Activated CD4-positive, alpha-beta T cell treated with anti-CD3 and anti-CD28 coated beads for 36 hours (primary cell): ENCODE results near the gene LEMD2. TPM values are rescaled to one million over a fixed set of nuclear protein-coding genes. Genes with fewer than 3 reads are reported as not detected.
A peak's percentile ranks its signal among the peaks of the same experiment; 100 is the strongest.

Source experiments
- ATAC-seq: fragments of 200-7000 bp; cut with Tn5 transposase; one replicate; pipeline ENCODE4 v1.10.0; 2021; ENCODE audit warnings: mild to moderate bottlenecking, moderate library complexity
- CTCF ChIA-PET: fragments of 350-600 bp; sonication (Branson Sonifier 250); formaldehyde crosslinking; loops from one replicate; lab custom pipeline; 2021; ENCODE audit warnings: antibody characterized with exemption; lab: Charles Lee
- POLR2A ChIA-PET: fragments of 350-600 bp; sonication (Branson Sonifier 250); formaldehyde crosslinking; loops from one replicate; lab custom pipeline; 2021; ENCODE audit warnings: antibody characterized with exemption, inconsistent platforms; lab: Charles Lee
- DNase-seq: peaks from one replicate; pipeline ENCODE4 v3.0.0-alpha.2; 2020
- H3K27ac Mint-ChIP-seq: one replicate; pipeline ENCODE4 v1.8.0; 2021; ENCODE audit warnings: mixed read lengths
- H3K27me3 Mint-ChIP-seq: one replicate; pipeline ENCODE4 v1.8.0; 2021; ENCODE audit warnings: mixed read lengths
- H3K36me3 Mint-ChIP-seq: one replicate; pipeline ENCODE4 v1.8.0; 2021; ENCODE audit warnings: low read depth, mixed read lengths
- H3K4me1 Mint-ChIP-seq: one replicate; pipeline ENCODE4 v1.8.0; 2021; ENCODE audit warnings: mixed read lengths
- H3K4me3 Mint-ChIP-seq: one replicate; pipeline ENCODE4 v1.8.0; 2021; ENCODE audit warnings: mild to moderate bottlenecking, moderate library complexity, mixed read lengths
- H3K9me3 Mint-ChIP-seq: one replicate; pipeline ENCODE4 v1.8.0; 2021; ENCODE audit warnings: low read depth, mixed read lengths
- intact Hi-C, 2 experiments: fragments of 100-400 bp; cut with DNase I in 1 of 2; cut with micrococcal nuclease in 1 of 2; formaldehyde crosslinking; loops; one replicate each; pipeline versions ENCODE4 v1.14.2 to v1.15.1; 2022 to 2024; cut with DNase I, micrococcal nuclease
- total RNA-seq, 2 experiments: library from RNA; stranded (reverse); gene quantifications; one replicate each; pipeline ENCODE4 v1.2.3, GENCODE V29; 2021

Gene LEMD2
- total RNA-seq, 2 experiments from 2014 or later = 55.2 to 61.5 TPM

GRCh38 chr6:33762713-33763112 is 26.2 kb downstream of the LEMD2 start:
- ATAC-seq (no peak), DNase-seq (no peak)
- Mint-ChIP-seq H3K27me3 (no peaks in the 10 kb centered on the region), H3K27ac (no peak overlapping the region), H3K9me3 (no peaks in the 10 kb centered on the region), H3K4me3 (no peak overlapping the region), H3K4me1 (no peaks in the 10 kb centered on the region), H3K36me3 (no peaks in the 10 kb centered on the region)
- ChIA-PET CTCF (interaction anchor here (1.4 to 2.8 kb wide), 2 partner anchors 9 to 11 kb away, joined by 3 to 14 read pairs; no protein-coding TSS in a partner anchor), POLR2A (no interaction called here)
- intact Hi-C loops = loop anchor here in 1 of 2 experiments (1.0 to 5.0 kb wide), 3 partner anchors 18 to 175 kb away; partner anchors contain the start of gene UQCC2

GRCh38 chr6:33761922-33762629 is 26.9 kb downstream of the LEMD2 start:
- Mint-ChIP-seq H3K9me3 (no peaks in the 10 kb centered on the region), H3K27me3 (no peaks in the 10 kb centered on the region), H3K4me1 (no peaks in the 10 kb centered on the region), H3K4me3 (no peak overlapping the region), H3K36me3 (no peaks in the 10 kb centered on the region), H3K27ac (no peak overlapping the region)
- intact Hi-C loops = loop anchor here in 1 of 2 experiments (1.0 to 5.0 kb wide), 3 partner anchors 18 to 175 kb away; partner anchors contain the start of gene UQCC2
- peak; percentile 75 for DNase-seq
- ATAC-seq = peak; percentile 85
- ChIA-PET CTCF (interaction anchor here (1.4 to 2.8 kb wide), 3 partner anchors 7 to 10 kb away, joined by 3 to 14 read pairs (median 6); no protein-coding TSS in a partner anchor), POLR2A (no interaction called here)

GRCh38 chr6:33761581-33761921 is 27.4 kb downstream of the LEMD2 start:
- H3K4me1 Mint-ChIP-seq = no peaks in the 10 kb centered on the region
- DNase-seq = no peak
- no peaks in the 10 kb centered on the region for H3K36me3 Mint-ChIP-seq
- POLR2A ChIA-PET = no interaction called here
- CTCF ChIA-PET = interaction anchor here (1.4 to 2.8 kb wide), 3 partner anchors 8 to 10 kb away, joined by 3 to 14 read pairs (median 6); no protein-coding TSS in a partner anchor
- H3K27ac Mint-ChIP-seq = no peak overlapping the region
- no peak overlapping the region for H3K4me3 Mint-ChIP-seq
- no peak for ATAC-seq
- intact Hi-C loops = loop anchor here in 1 of 2 experiments (5.0 kb wide), 1 partner anchor 174 kb away; no protein-coding TSS in a partner anchor
- no peaks in the 10 kb centered on the region for H3K27me3 Mint-ChIP-seq
- H3K9me3 Mint-ChIP-seq = no peaks in the 10 kb centered on the region

- H3K9me3 Mint-ChIP-seq = no peaks in the 10 kb centered on the region
- POLR2A ChIA-PET = no interaction called here
- H3K4me3 Mint-ChIP-seq = no peak overlapping the region
- no peaks in the 10 kb centered on the region for H3K4me1 Mint-ChIP-seq
- no peaks in the 10 kb centered on the region for H3K36me3 Mint-ChIP-seq
- ATAC-seq = no peak
- H3K27me3 Mint-ChIP-seq = no peaks in the 10 kb centered on the region
- no peak overlapping the region for H3K27ac Mint-ChIP-seq
- intact Hi-C loops = loop anchor here in 1 of 2 experiments (5.0 kb wide), 1 partner anchor 173 kb away; no protein-coding TSS in a partner anchor
- no peak for DNase-seq
- CTCF ChIA-PET = interaction anchor here (0.6 to 2.8 kb wide), 7 partner anchors 12 to 1435 kb away, joined by 3 to 14 read pairs (median 4); partner anchors contain the start of gene UQCC2
Measured at GRCh38 chr6:33759887-33760629, 28.9 kb downstream of the LEMD2 start.

GRCh38 chr6:33758815-33759216 is 30.1 kb downstream of the LEMD2 start:
- Mint-ChIP-seq H3K36me3 (no peaks in the 10 kb centered on the region), H3K4me1 (no peaks in the 10 kb centered on the region), H3K4me3 (no peak overlapping the region), H3K27me3 (no peaks in the 10 kb centered on the region), H3K9me3 (no peaks in the 10 kb centered on the region), H3K27ac (no peak overlapping the region)
- ChIA-PET CTCF (interaction anchor here (0.6 kb wide), 1 partner anchor 50 kb away, joined by 3 read pairs; no protein-coding TSS in a partner anchor), POLR2A (no interaction called here)
- DNase-seq = no peak
- intact Hi-C loops = no loop called here
- ATAC-seq = no peak

GRCh38 chr6:33757906-33758305 is 31.0 kb downstream of the LEMD2 start:
- no peak overlapping the region for H3K4me3 Mint-ChIP-seq
- DNase-seq (no peak), ATAC-seq (no peak)
- H3K9me3 Mint-ChIP-seq = no peaks in the 10 kb centered on the region
- ChIA-PET POLR2A (no interaction called here), CTCF (no interaction called here)
- no peaks in the 10 kb centered on the region for H3K36me3 Mint-ChIP-seq
- no peaks in the 10 kb centered on the region for H3K4me1 Mint-ChIP-seq
- intact Hi-C loops = no loop called here
- no peaks in the 10 kb centered on the region for H3K27me3 Mint-ChIP-seq
- H3K27ac Mint-ChIP-seq = no peak overlapping the region

- no peak overlapping the region for H3K4me3 Mint-ChIP-seq
- CTCF ChIA-PET = no interaction called here
- no peaks in the 10 kb centered on the region for H3K27me3 Mint-ChIP-seq
- no peaks in the 10 kb centered on the region for H3K9me3 Mint-ChIP-seq
- H3K36me3 Mint-ChIP-seq = no peaks in the 10 kb centered on the region
- POLR2A ChIA-PET = no interaction called here
- H3K27ac Mint-ChIP-seq = no peak overlapping the region
- no peaks in the 10 kb centered on the region for H3K4me1 Mint-ChIP-seq
- intact Hi-C loops = no loop called here
- DNase-seq (no peak), ATAC-seq (no peak)
Measured at GRCh38 chr6:33757113-33757512, 31.8 kb downstream of the LEMD2 start.

- DNase-seq (no peak), ATAC-seq (no peak)
- ChIA-PET CTCF (no interaction called here), POLR2A (no interaction called here)
- no peak overlapping the region for H3K27ac Mint-ChIP-seq
- no peaks in the 10 kb centered on the region for H3K27me3 Mint-ChIP-seq
- no peak overlapping the region for H3K4me3 Mint-ChIP-seq
- H3K4me1 Mint-ChIP-seq = no peaks in the 10 kb centered on the region
- H3K36me3 Mint-ChIP-seq = no peaks in the 10 kb centered on the region
- H3K9me3 Mint-ChIP-seq = no peaks in the 10 kb centered on the region
- intact Hi-C loops = no loop called here
Measured at GRCh38 chr6:33756211-33756954, 32.5 kb downstream of the LEMD2 start.

GRCh38 chr6:33755070-33755869 is 33.7 kb downstream of the LEMD2 start:
- intact Hi-C loops = no loop called here
- Mint-ChIP-seq H3K4me3 (no peak overlapping the region), H3K9me3 (no peaks in the 10 kb centered on the region), H3K27me3 (no peaks in the 10 kb centered on the region), H3K27ac (no peak overlapping the region), H3K36me3 (no peaks in the 10 kb centered on the region), H3K4me1 (no peaks in the 10 kb centered on the region)
- POLR2A ChIA-PET = no interaction called here
- DNase-seq (no peak), ATAC-seq (no peak)
- CTCF ChIA-PET = interaction anchor here (0.6 kb wide), 1 partner anchor 230 kb away, joined by 3 read pairs; no protein-coding TSS in a partner anchor

GRCh38 chr6:33754222-33754621 is 34.7 kb downstream of the LEMD2 start:
- H3K4me3 Mint-ChIP-seq = no peak overlapping the region
- H3K27me3 Mint-ChIP-seq = no peaks in the 10 kb centered on the region
- intact Hi-C loops = no loop called here
- CTCF ChIA-PET = interaction anchor here (0.6 to 1.2 kb wide), 2 partner anchors 16 to 100 kb away, joined by 3 to 4 read pairs; no protein-coding TSS in a partner anchor
- POLR2A ChIA-PET = no interaction called here
- DNase-seq (no peak), ATAC-seq (no peak)
- H3K4me1 Mint-ChIP-seq = no peaks in the 10 kb centered on the region
- no peak overlapping the region for H3K27ac Mint-ChIP-seq
- no peaks in the 10 kb centered on the region for H3K36me3 Mint-ChIP-seq
- no peaks in the 10 kb centered on the region for H3K9me3 Mint-ChIP-seq
